Stimulated activated CD4-positive, alpha-beta T cell treated with anti-CD3 and anti-CD28 coated beads, Interleukin-15, amount 100 ng/mL, for 1 hour (primary cell): ENCODE results near the gene TIAM2.
"Not testable (repeated sequence)": the region's sequence is repeated elsewhere in the genome, so short reads cannot be mapped to it uniquely, and the experiment has no call there.

ENCODE experiments used
- DNase-seq, 2 donors: peaks; one replicate each; pipeline ENCODE4 v3.0.0-alpha.2; 2020; ENCODE audit warnings: low read depth in 1 of 2, low spot score in 1 of 2

The TIAM2 gene

DNA sequence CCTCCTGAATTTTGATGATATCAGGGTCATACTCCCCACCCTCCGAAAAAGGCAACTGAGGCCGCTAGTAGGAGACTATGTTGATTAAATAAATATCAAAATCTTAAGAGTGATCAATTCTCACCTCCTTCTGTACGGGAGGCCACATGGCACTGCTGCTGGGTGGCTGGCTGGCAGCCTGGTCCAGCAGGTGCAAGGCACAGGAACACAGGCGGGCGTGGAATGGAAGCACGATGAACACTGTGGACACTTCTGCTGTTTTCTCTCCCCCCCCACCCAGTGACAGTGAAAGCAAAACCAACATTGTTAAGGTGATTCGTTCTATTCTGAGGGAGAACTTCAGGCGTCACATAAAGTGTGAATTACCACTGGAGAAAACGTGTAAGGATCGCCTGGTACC, 259.0 kb downstream of the TIAM2 start:
- no peak for DNase-seq

DNA sequence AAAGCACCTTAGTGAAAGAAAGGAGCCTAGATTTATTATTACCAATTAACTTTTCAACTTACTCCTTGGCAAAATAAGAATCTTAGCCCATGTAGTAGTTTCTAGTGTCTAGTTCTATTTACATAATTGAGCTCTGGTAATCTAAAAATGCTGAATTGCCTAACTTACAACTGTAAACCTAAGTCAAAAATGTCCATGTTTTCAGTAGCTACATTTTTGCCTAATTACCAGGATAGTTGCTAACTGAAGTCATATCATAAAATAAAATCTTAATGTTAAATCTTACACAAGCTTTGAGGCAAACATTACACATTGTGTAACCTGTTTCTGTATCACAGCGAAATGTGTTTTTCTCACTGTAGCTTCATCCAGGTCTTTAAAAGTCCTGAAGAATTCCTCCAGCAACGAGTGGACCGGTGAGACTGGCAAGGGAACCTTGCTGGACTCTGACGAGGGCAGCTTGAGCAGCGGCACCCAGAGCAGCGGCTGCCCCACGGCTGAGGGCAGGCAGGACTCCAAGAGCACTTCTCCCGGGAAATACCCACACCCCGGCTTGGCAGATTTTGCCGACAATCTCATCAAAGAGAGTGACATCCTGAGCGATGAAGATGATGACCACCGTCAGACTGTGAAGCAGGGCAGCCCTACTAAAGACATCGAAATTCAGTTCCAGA, 261.1 kb downstream of the TIAM2 start:
- DNase-seq: no peak

DNA sequence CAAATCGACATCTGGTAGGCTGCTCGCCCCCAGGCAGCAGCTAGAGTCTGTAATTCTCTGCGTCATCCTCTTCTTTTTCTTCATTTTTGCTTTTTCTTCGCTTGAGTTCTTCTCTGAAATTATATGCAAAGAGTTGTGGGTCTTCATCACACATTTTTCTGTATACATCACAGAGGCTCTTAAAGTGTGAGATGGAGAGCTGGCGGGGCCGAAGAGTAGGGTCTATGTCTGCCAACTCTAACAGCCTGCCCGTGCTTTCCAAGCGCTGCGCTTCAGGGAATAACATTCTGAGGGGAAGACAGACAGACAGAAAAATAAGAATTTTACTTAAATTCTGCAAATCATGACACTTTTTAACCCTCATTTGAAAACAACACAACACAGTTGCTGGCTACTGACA, 262.7 kb downstream of the TIAM2 start:
- no peak for DNase-seq

DNA sequence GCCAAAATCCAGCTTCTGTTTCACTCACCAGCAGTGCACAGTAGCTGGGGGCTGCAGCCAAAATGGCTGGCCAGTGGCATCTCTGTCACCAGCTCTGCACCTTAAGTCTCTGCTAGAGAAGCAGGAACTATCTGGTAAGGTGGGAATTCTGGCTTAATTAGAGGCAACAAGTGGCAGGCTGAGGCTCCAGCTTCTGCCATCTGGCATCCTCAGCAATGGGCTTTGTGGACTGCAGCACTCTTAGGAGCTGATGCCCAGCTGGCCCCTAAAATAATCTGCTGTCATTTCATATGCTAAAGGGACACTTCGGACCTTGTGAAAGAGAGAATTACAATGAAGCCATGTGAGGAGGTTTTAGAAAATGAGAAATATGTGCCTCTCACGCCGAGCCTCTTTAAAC, 264.1 kb downstream of the TIAM2 start:
- no peak for DNase-seq

DNA sequence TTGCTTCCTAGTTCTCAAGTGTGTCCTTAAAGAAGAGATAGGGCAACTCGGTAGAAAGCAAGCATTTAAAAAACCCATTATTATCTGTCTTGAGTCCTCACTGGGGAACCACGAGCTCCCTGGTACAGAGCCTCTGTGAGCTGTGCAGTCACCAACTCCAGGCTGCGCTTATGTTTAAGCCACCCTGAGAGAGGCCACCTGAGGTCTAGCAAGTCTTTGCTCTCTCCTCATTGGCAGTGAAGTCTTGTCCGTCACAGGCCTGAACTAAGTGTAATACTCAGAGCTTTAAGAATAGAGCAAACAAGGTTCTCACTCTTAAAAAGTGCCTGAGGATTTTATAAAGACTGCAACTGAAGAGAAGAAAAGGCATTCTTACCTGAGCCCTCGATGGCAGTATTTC, 264.8 kb downstream of the TIAM2 start:
- no peak for DNase-seq

DNA sequence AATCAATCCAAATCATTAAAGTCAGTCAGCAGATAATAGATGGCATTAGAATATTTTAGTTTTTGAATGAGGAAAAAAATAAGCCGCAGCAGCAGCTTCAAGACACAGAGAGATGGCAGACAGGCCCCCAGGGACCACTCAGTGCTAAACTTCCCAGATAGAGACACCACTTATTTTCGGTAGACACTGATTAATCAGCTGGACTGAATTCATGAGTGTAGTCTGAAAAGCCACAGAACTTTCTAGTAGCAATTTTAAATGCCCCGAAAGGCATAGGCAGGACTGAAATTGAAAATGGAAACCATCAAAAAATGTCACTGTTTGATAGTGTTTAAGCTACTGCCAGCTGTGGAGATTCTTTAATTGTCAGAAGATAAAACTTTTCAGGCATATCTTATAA, 265.6 kb downstream of the TIAM2 start:
- DNase-seq: no peak

DNA sequence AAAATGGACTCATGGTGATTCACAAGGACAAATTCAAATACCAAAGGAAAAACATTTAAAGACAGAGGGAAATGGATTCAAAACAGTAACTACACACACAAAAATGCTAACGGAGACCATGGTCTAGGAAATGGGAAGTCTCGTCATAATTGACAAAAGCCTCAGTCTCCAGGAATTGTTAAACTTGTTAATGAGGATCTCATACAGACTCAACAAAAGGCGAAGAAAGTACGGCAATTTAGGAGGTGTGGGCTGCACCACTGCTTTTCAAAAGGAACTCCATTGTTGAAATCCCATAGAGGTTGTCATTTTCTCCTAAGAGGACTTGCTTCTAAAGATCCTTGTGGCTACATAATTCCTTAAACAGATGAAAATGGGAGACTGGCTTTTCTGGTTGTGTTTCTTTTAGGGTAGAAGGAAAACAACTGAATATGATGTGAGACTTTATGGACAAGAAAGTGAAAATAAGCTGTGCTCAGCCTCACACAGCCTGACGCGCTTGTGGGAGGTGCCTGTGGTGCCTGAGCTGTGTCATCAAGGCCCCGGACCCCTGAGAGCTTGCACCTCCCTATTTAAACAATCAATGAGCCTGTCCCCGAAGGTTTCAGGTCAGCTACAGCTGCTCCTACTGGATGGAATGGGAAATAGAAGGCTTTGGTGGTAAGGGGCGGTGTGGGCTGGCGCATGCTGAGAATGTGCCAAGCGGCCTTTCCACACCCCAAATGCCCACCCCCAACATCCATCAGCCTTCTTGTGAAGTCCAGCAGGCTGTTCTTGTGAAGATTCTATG, 266.2 kb downstream of the TIAM2 start:
- no peak for DNase-seq

DNA sequence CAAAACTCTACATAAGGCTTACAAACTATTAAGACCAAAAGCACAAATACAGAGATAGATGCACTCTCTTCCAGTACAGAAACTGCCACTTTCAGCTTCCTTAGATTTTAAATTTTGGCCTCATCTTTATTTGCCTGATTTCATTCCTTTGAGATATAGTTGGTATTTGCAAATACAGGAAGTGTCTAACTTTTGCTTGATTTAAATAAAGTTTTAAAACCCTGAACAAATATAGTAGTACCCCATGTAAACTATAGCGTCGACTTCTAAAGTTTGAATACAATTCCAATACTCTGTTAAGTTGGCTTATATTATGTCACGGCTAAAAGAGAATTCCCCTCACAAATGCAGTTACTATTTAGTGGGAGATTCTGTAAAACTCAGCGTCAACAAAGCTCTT, 267.5 kb downstream of the TIAM2 start:
- no peak for DNase-seq

DNA sequence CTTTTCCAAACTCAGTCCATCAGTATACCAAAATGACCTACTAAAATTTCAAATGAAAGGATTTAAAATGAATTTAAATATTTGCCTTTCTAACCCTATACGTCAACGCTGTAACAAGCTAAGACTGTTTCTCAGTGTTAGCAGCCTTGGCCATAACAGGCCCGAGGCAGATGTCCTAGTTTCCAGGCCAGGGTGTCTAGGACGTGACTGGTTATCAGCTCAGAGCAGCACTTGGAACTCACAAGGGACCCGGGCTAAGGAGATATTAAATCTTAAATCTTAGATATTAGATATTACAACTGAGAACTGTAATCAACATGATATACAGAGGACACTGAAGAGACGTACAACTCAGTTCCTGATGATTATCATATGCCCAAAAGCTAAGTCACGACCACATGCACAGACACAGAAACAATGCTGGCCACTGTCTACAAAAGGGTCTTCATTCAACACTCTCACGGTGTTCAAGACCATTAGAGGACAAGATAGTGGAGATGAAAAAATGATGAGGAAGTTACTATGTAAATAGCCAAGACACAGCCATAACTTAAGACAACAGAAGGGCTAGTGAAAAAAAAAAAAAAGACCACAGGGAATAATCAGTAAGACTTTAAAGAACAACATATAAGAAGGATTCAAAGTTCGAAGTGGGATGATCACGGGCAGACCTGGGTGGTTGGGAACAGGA, 268.4 kb downstream of the TIAM2 start, which contains the start of gene CLDN20:
CLDN20 (plus strand) TSS at position 641 of the 691 bp plus-strand sequence. CDS start 11,707 bp downstream, outside the sequence.
- DNase-seq: no peak

DNA sequence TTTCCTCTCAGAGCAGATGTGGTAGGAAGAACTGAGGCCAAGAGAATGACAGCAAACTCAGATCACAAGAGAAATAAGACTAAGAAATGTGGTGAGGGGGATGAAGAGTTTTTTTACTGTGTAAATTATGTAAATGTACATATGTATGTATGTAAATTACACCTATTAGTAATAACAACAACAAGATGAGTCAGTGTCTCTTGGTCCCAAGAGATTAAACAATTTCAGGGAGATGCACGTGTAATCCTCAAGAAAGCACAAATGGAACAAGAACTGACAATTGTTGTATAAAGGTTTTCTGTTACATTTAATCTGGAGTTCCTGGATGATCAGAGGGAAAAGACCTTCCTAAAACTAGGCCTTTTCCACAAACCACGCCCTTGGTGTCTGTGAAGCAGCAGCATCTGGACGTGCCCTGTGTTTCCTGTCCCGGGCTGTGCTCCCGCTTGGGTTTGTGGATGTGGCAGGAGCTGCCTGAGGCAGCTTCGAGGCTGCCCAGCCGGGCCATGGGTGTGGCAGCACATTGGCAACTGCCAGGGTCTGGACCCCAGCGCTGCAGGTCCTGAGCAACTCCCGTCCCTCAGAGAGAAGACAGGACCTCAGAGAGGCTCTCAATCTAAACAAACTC, 269.7 kb downstream of the TIAM2 start:
- no peak for DNase-seq

DNA sequence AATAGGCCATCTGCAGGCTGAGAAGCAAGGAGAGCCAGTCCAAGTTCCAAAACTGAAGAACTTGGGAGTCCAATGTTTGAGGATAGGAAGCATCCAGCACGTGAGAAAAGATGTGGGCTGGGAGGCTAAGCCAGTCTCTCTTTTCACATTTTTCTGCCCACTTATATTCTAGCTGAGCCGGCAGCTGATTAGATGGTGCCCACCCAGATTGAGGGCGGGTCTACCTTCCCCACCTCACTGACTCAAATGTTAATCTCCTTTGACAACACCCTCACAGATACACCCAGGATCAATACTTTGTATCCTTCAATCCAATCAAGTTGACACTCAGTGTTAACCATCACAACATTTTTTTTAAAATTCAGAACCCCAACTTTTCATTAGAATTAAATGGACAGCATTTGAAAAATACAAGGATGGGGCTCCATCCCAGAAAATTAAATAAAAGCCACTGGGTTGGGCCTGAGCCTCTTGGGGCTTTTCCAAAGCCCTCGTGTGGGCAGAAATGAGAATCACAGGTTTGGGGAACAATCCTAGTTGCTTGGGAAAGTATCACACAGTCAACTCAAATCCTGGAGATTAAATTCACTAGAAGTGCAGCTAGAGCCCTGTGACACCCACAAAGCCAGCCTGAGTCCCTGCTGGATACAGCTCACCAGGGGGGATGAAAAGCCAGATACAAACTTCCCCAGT, 270.9 kb downstream of the TIAM2 start:
- DNase-seq: no peak

DNA sequence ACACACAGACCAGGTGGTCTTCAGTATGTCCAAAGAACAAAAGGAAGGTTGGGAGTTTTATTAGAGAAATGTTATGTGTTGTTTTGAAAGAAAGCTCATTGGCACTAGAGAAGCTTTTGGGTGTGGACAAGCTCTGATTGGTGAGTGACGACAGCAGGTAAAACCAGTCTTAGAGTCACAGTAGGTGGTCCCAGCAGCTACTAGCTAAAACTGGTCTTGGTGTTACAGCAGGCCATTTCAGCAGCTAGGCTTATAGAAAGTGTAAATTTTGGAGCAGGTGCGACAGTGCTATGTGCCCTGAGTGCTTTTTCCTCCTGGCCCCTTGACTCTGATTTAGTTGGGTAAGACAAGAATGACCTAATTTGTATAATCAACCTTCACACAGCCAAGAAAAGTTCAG, 272.3 kb downstream of the TIAM2 start:
- DNase-seq: no peak

DNA sequence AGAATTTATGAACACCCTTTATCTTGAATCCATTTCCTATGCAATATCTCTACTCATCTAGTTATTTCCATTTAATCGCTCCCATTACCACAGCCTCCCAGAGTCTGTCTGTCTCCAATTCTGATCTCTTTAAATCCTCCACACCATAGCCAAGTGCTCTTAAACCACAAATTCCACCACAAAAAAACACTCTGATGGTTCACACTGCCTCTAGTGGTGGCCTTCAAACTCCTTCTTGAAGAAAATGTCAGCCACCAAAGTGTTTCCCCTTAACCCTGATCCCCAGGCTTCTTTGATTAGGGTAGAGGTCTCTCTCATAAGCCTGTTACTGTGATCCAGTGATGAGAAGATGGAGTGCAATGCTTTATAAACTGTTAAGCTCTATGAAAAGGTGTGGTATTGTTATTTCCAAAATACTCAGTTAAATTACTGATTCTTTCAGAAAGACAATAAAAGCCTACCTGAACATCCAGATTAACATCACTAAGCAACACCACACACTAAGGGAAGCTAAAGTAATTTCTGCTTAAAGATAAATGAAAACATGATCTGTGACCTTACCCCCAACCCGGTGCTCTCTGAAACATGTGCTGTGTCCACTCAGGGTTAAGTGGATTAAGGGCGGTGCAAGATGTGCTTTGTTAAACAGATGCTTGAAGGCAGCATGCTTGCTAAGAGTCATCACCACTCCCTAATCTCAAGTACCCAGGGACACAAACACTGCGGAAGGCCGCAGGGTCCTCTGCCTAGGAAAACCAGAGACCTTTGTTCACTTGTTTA, 273.2 kb downstream of the TIAM2 start:
- not testable (repeated sequence) for DNase-seq

DNA sequence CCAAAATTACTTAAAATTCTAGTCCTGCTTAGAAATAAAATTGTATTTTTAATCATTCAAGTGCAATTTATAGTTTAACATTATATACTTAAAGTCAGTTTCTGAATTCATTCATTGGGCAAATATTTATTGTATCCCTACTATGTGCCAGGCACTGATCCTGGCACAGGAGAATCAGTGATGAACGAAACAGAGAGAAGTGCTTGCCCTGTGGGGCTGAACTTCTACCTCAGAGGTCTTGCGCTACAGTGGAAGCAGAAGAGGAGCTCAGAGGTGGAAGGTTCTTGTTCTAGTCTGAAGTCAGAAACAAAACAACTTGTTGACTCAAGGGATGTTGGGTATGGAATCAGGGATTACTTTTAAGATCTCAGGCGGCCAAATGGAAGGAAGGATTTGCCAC, 274.6 kb downstream of the TIAM2 start:
- DNase-seq: no peak

DNA sequence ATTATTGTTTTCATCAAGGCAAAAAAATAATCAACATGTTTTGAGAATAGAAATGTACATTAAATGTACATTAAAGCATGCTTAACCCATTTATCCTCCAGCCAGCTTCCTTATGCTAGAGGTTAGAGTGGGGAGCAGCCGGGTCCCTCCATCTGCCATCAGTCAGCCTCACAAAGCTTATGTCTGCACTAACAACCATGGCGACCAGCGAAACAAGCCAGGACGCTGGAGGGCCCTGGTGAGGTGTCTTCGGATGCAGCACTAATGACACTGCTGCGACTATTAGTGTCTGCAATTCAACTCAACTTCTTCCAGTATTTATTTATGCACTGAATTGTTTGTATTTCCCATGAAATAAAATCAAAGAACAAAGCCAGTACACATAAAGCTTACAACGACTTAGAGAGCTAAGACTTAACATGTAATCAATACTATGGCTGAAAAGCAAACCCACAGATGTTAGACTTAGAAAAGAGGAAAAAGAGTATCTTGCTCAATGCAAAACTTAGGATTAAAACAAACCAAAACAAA, 275.5 kb downstream of the TIAM2 start:
- DNase-seq: no peak

DNA sequence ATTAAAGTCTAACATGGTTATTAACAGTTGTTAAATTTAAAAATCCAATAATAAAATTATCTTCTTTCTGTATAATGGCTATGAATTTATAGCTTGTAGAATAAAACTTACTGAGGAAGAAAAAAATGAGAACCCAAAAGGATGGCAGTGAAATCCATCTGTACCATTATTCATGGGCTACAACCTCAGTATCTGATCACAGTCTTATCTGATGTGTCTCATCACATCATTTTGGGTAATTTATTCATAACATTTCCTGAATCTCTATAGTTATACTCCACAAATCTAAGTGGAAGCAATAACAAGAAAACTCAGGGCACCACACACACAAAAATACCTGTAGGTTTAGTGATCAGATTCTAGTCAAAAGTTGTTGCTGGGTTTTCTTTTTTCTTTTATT, 276.0 kb downstream of the TIAM2 start:
- no peak for DNase-seq

DNA sequence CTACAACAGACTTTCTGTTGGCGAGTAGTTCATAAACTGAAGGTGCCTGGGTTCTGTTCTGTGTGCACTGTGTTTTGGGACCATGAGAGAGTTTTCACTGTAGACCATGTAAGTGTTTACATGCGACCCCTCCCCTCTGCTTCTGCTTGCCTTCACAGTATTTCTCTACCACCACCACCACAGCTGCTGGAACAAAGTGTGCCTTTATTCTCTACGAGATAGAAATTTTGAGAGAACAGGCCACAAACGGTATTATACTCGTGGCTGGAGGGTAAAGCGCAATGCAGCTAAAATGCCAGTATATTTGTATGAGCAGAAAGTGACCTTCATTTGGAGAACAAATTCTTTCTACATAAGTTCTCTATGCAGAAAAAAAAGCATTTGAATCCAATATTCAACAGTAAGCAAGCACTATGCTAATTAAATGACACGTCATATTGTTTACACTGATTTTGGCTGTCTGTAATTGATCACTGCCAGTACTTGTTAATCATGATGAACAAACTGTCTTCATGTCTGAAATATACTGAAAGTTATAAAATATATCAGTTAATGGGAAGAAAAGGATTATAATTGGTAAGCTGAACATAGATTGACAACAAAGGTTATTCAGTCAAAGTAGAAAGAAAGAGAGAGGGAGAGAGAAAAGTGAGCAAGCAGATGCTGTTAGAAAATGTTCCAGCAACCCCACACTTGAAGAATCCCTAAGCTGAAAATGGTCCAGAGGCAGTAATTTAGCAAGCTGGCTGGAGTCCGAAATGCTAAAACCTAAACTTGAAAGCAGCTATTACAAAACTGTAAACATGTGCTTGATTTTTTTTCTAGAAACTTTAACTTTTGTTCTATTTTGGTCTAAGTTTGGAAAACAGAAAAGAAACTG, 277.5 kb downstream of the TIAM2 start:
- no peak for DNase-seq

DNA sequence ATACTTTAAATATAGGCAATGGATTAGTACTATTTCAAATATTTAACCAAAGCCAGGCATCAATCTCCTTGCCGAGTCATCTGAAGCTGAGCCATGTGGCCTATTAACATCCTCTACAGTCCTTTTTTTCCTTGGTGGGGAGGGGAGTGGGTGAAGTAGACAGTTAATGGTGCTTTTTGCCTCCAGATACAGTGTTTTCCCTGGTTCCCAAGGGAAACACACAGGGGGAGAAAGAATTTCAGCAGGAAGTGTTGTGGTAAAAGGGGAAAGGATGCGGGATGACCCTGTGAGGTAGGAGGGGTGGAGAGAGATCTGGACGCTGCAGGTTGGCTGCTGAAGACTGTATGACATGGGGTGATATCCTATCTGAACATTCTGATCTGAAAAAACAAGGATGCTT, 278.3 kb downstream of the TIAM2 start:
- DNase-seq: no peak

DNA sequence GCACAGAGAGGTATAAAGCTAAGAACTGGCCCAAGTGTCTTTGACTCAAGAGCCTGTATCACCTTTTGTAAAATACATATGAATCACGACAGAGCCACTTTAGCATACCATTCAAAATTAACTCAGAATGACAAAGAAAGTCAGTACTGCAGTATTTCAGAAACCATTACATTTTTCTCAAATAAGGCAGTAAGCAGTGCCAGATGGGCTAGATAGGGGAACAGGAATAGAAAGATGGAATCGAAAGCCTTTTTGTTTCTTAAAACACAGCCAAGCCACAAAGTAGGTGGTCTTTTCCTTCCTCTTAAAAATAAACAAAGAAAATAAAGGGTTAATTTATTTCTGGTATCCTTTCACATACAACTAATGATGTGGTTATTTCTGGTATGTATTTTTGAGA, 279.0 kb downstream of the TIAM2 start:
- DNase-seq: no peak
